GM23338 (cell line): ENCODE measurements around the gene THYN1. TPM values are rescaled to one million over a fixed set of nuclear protein-coding genes. Genes with fewer than 3 reads are reported as not detected.
A peak's percentile ranks its signal among the peaks of the same experiment; 100 is the strongest.

Experiments
- ATAC-seq: fragments of 200-7000 bp; cut with Tn5 transposase; 3 replicates; pipeline ENCODE4 v1.9.1; 2020
- DNase-seq: peaks from one replicate; pipeline ENCODE4 v3.0.0-alpha.2; 2015; ENCODE audit warnings: low spot score
- H2AFZ ChIP-seq: fragments of 200-600 bp; sonication (generic); 2 replicates; pipeline ENCODE4 v1.8.0; 2016; ENCODE audit warnings: antibody characterized with exemption, mild to moderate bottlenecking, moderate library complexity
- H3F3A ChIP-seq: fragments of 200-600 bp; sonication (generic); replicated peaks from 2 replicates; pipeline ENCODE4 v1.8.0; 2017; ENCODE audit warnings: antibody characterized with exemption, mixed run types, low read depth
- H3K27ac ChIP-seq: fragments of 200-600 bp; sonication (generic); 2 replicates; pipeline ENCODE4 v1.6.1; 2016; ENCODE audit warnings: low read depth
- H3K27me3 ChIP-seq: fragments of 200-600 bp; sonication (generic); 2 replicates; pipeline ENCODE4 v1.8.0; 2016; ENCODE audit warnings: mild to moderate bottlenecking, mixed run types, moderate library complexity; ENCODE audit not compliant: insufficient read depth
- H3K36me3 ChIP-seq: fragments of 200-600 bp; sonication (generic); 2 replicates; pipeline ENCODE4 v1.8.0; 2016; ENCODE audit warnings: mild to moderate bottlenecking; ENCODE audit not compliant: insufficient read depth
- H3K4me1 ChIP-seq: fragments of 200-600 bp; sonication (generic); 2 replicates; pipeline ENCODE4 v1.8.0; 2016; ENCODE audit warnings: mild to moderate bottlenecking, moderate library complexity; ENCODE audit not compliant: insufficient read depth
- H3K4me2 ChIP-seq: fragments of 200-600 bp; sonication (generic); 2 replicates; pipeline ENCODE4 v1.7.1; 2017; ENCODE audit warnings: mixed run types
- H3K4me3 ChIP-seq: fragments of 200-600 bp; sonication (generic); 2 replicates; pipeline ENCODE4 v1.6.1; 2016; ENCODE audit warnings: mixed run types
- H3K79me2 ChIP-seq: fragments of 200-600 bp; sonication (generic); replicated peaks from 2 replicates; pipeline ENCODE4 v1.8.0; 2017; ENCODE audit warnings: mild to moderate bottlenecking; ENCODE audit not compliant: insufficient read depth
- H3K9me2 ChIP-seq: fragments of 200-600 bp; sonication (generic); 2 replicates; pipeline ENCODE4 v1.8.0; 2017; ENCODE audit not compliant: insufficient read depth
- H4K20me1 ChIP-seq: fragments of 200-600 bp; sonication (generic); replicated peaks from 2 replicates; pipeline ENCODE4 v1.8.0; 2017; ENCODE audit warnings: mild to moderate bottlenecking; ENCODE audit not compliant: insufficient read depth
- H3K27ac Mint-ChIP-seq: 2 replicates; pipeline ENCODE4 v1.8.0; 2020; ENCODE audit warnings: inconsistent platforms, mild to moderate bottlenecking, moderate library complexity, mixed read lengths
- H3K27me3 Mint-ChIP-seq: 3 replicates; pipeline ENCODE4 v1.8.0; 2022; ENCODE audit warnings: low read depth, mild to moderate bottlenecking, moderate library complexity, mixed read lengths, inconsistent platforms; ENCODE audit not compliant: insufficient read depth, poor library complexity
- H3K36me3 Mint-ChIP-seq: 3 replicates; pipeline ENCODE4 v1.8.0; 2021; ENCODE audit warnings: low read depth, mild to moderate bottlenecking, inconsistent platforms, moderate library complexity, mixed read lengths
- H3K4me1 Mint-ChIP-seq: 3 replicates; pipeline ENCODE4 v1.8.0; 2020; ENCODE audit warnings: mild to moderate bottlenecking, inconsistent platforms, mixed read lengths
- H3K4me3 Mint-ChIP-seq: 3 replicates; pipeline ENCODE4 v1.8.0; 2021; ENCODE audit warnings: moderate library complexity, mild to moderate bottlenecking, inconsistent platforms, mixed read lengths
- H3K9me3 Mint-ChIP-seq: 3 replicates; pipeline ENCODE4 v1.8.0; 2020; ENCODE audit warnings: moderate library complexity, mild to moderate bottlenecking, inconsistent platforms, mixed read lengths
- CREB1 ChIP-seq: fragments of 250-450 bp; sonication (Bioruptor Pico); IDR thresholded peaks from 2 replicates; pipeline ENCODE4 v1.5.0; 2020; ENCODE audit warnings: low read depth, mild to moderate bottlenecking, moderate library complexity
- CTCF ChIP-seq, 2 experiments: fragments of 200-600 bp in 1 of 2; sonication (generic) in 1 of 2; conservative IDR thresholded peaks; 2 replicates each; pipeline versions ENCODE4 v1.5.1 to v1.6.1; 2016 to 2017; ENCODE audit warnings: antibody characterized with exemption in 2 of 2, low read depth in 2 of 2, mild to moderate bottlenecking in 2 of 2, moderate library complexity in 1 of 2
- ETS1 ChIP-seq: IDR thresholded peaks from 2 replicates; pipeline ENCODE4 v1.6.1; 2016; ENCODE audit warnings: antibody characterized with exemption
- EZH2 ChIP-seq: fragments of 200-600 bp; sonication (generic); IDR thresholded peaks from one replicate; pipeline ENCODE4 v1.8.0; 2017; ENCODE audit warnings: antibody characterized with exemption, mild to moderate bottlenecking, low read depth; ENCODE audit not compliant: unreplicated experiment
- EZH2phosphoT487 ChIP-seq: fragments of 200-600 bp; sonication (generic); IDR thresholded peaks from one replicate; pipeline ENCODE4 v1.8.1; 2018; ENCODE audit warnings: antibody characterized with exemption; ENCODE audit not compliant: unreplicated experiment
- JUNB ChIP-seq: IDR thresholded peaks from one replicate; pipeline ENCODE4 v1.6.1; 2016; ENCODE audit warnings: antibody characterized with exemption; ENCODE audit not compliant: unreplicated experiment
- NANOG ChIP-seq: IDR thresholded peaks from 2 replicates; pipeline ENCODE4 v1.6.1; 2016; ENCODE audit warnings: antibody characterized with exemption, borderline replicate concordance
- POLR2AphosphoS5 ChIP-seq: IDR thresholded peaks from 2 replicates; pipeline ENCODE4 v1.6.1; 2016; ENCODE audit warnings: antibody characterized with exemption, low read depth
- REST ChIP-seq: IDR thresholded peaks from one replicate; pipeline ENCODE4 v1.6.1; 2018; ENCODE audit warnings: antibody characterized with exemption; ENCODE audit not compliant: unreplicated experiment
- STAT1 ChIP-seq: IDR thresholded peaks from one replicate; pipeline ENCODE4 v1.6.1; 2016; ENCODE audit warnings: antibody characterized with exemption; ENCODE audit not compliant: unreplicated experiment
- ZNF114 ChIP-seq: fragments of 250-450 bp; sonication (Bioruptor Pico); IDR thresholded peaks from 2 replicates; pipeline ENCODE4 v1.5.0; 2020; ENCODE audit warnings: mild to moderate bottlenecking, moderate library complexity
- ZNF331 ChIP-seq: fragments of 250-450 bp; sonication (Bioruptor Pico); IDR thresholded peaks from 2 replicates; pipeline ENCODE4 v1.5.0; 2020; ENCODE audit warnings: low read depth, mild to moderate bottlenecking, moderate library complexity
- ZNF462 ChIP-seq: fragments of 250-450 bp; sonication (Bioruptor Pico); IDR thresholded peaks from 2 replicates; pipeline ENCODE4 v1.5.0; 2020; ENCODE audit warnings: mild to moderate bottlenecking, moderate library complexity
- polyA plus RNA-seq: library from polyadenylated mRNA; unstranded; fragments of >200 nt; fragmentation: Nextera tagmentation; extraction: Ambion mirVana; gene quantifications from 2 replicates; pipeline ENCODE4 v1.2.1, GENCODE V29; 2016
- total RNA-seq: library from RNA; depleted of rRNA; stranded (reverse); fragments of >200 nt; shearing (Covaris generic); gene quantifications from 2 replicates; pipeline ENCODE4 v1.2.3, GENCODE V29; 2014

THYN1 gene
- total and polyA plus RNA-seq, 2 experiments from 2014 or later: 116 to 216 TPM

- Mint-ChIP-seq H3K9me3 (no peaks in the 10 kb centered on the region), H3K4me3 (no peak overlapping the region), H3K27me3 (peaks cover 9% of the 10 kb centered on the region), H3K4me1 (peaks cover 50% of the 10 kb centered on the region), H3K36me3 (peaks cover 47% of the 10 kb centered on the region), H3K27ac (peak overlapping the region; percentile 79; the same call in 1 of the 2 replicates)
- no peak overlapping the region for H3K4me2 ChIP-seq
- H3K4me1 ChIP-seq: peaks cover 36% of the 10 kb centered on the region
- no peaks in the 10 kb centered on the region for H3K9me2 ChIP-seq
- H3K4me3 ChIP-seq: no peak overlapping the region
- H3F3A ChIP-seq: no peaks in the 10 kb centered on the region
- no peak for ATAC-seq
- no peak overlapping the region for H2AFZ ChIP-seq
- TF ChIP-seq REST: no peak
- no peak for TF ChIP-seq CTCF (conservative IDR thresholded peaks at IDR 0.05; ENCODE audit: low read depth in 2 of 2)
- no peak for TF ChIP-seq STAT1
- no peak for TF ChIP-seq POLR2AphosphoS5
- TF ChIP-seq ZNF462 (CRISPR knock-in tag): no peak
- no peak for TF ChIP-seq NANOG
- TF ChIP-seq ZNF114: no peak
- TF ChIP-seq ZNF331 (CRISPR knock-in tag): no peak
- no peak for TF ChIP-seq EZH2phosphoT487
- TF ChIP-seq ETS1: no peak
- no peak for TF ChIP-seq JUNB
- no peak for TF ChIP-seq CREB1 (CRISPR knock-in tag)
- no peak for TF ChIP-seq EZH2
- no peaks in the 10 kb centered on the region for H3K27me3 ChIP-seq
- DNase-seq: no peak
- H3K27ac ChIP-seq: 0 out of 2 replicates have a peak overlapping the region, but pooled peaks have one; percentile 26
- H4K20me1 ChIP-seq: peaks cover 7% of the 10 kb centered on the region
- H3K79me2 ChIP-seq: peaks cover 51% of the 10 kb centered on the region
- H3K36me3 ChIP-seq: peaks cover 29% of the 10 kb centered on the region
Measured at GRCh38 chr11:134264966-134265764, 12.0 kb upstream of the THYN1 start.
